ENCODE results near the gene CRKL.

- TF ChIP-seq CTCF (IDR thresholded peaks at IDR 0.05) = no peak
- TF ChIP-seq POLR2A (IDR thresholded peaks at IDR 0.05) = no peak
These were observed 61.2 kb downstream of the CRKL start for GRCh38 chr22:20978419-20978818.

Data from testis (tissue), 2 donors.